HCT116 (cell line): ENCODE results near the gene BABAM2. TPM values are rescaled to one million over a fixed set of nuclear protein-coding genes. Genes with fewer than 3 reads are reported as not detected.

Experiments used
- ATAC-seq: fragments of 200-7000 bp; cut with Tn5 transposase; 2 replicates; pipeline ENCODE4 v1.9.1; 2020; ENCODE audit warnings: mild to moderate bottlenecking, moderate library complexity
- BruUV-seq: library from RNA; stranded (reverse); fragments of 400-500 nt; replicated peaks from 2 replicates; lab custom pipeline; 2021; lab: Mats Ljungman, UMichigan
- CTCF ChIA-PET: fragments of 300-600 bp; sonication (Branson Sonifier 250); formaldehyde crosslinking; loops from one replicate; lab custom pipeline; 2021; ENCODE audit warnings: antibody characterized with exemption; lab: Charles Lee
- POLR2A ChIA-PET: fragments of 300-600, 350-600 bp; sonication (Branson Sonifier 250); formaldehyde crosslinking; loops from one replicate; lab custom pipeline; 2021; ENCODE audit warnings: antibody characterized with exemption; lab: Charles Lee
- RAD21 ChIA-PET, 2 experiments: fragments of 300-600 bp; sonication (Branson Sonifier 250); formaldehyde crosslinking; loops; one replicate each; lab custom pipeline; 2023; ENCODE audit warnings: low total read pairs in 2 of 2; ENCODE audit not compliant: uncharacterized antibody in 2 of 2, unreplicated experiment in 2 of 2, low non-redundant PET in 1 of 2; lab: Charles Lee
- DNase-seq: peaks from one replicate; pipeline ENCODE4 v3.0.0-alpha.2; 2010; ENCODE audit warnings: low read depth, low spot score
- H2AFZ ChIP-seq: fragments of 200-600 bp; shearing (Covaris generic), sonication (generic); 2 replicates; pipeline ENCODE4 v1.6.1; 2017; ENCODE audit warnings: low read depth, mixed run types, mixed read lengths, antibody characterized with exemption, low read length; ENCODE audit not compliant: poor library complexity, severe bottlenecking
- H3K27ac ChIP-seq: 2 replicates; pipeline ENCODE4 v1.5.1; 2012; ENCODE audit warnings: low read depth, low read length
- H3K27me3 ChIP-seq: fragments of 200-600 bp; sonication (generic); 2 replicates; pipeline ENCODE4 v1.6.1; 2016; ENCODE audit warnings: mixed run types, low read length, mixed read lengths; ENCODE audit not compliant: insufficient read depth
- H3K36me3 ChIP-seq, 2 experiments: fragments of 200-500 bp in 1 of 2; fragments of 200-600 bp in 1 of 2; sonication (Bioruptor generic) in 1 of 2; sonication (generic) in 1 of 2; 2 replicates each; pipeline versions ENCODE4 v1.5.1 to v1.6.1; 2014 to 2016; ENCODE audit warnings: low read length in 2 of 2, inconsistent platforms in 1 of 2, mixed read lengths in 1 of 2, mixed run types in 1 of 2; ENCODE audit not compliant: insufficient read depth in 2 of 2, control insufficient read depth in 1 of 2
- H3K4me1 ChIP-seq, 2 experiments: fragments of 200-600 bp in 1 of 2; sonication (generic) in 1 of 2; 2 replicates each; pipeline versions ENCODE4 v1.5.1 to v1.6.1; 2012 to 2017; ENCODE audit warnings: low read length in 2 of 2, inconsistent platforms in 1 of 2, mild to moderate bottlenecking in 1 of 2, mixed read lengths in 1 of 2, mixed run types in 1 of 2, moderate library complexity in 1 of 2; ENCODE audit not compliant: insufficient read depth in 2 of 2, control insufficient read depth in 1 of 2
- H3K4me2 ChIP-seq: fragments of 200-600 bp; sonication (generic); 2 replicates; pipeline ENCODE4 v1.6.1; 2017; ENCODE audit warnings: mixed run types, low read length, mixed read lengths
- H3K4me3 ChIP-seq, 2 experiments: fragments of 200-600 bp in 1 of 2; sonication (generic) in 1 of 2; replicated peaks in 1 of 2; 2 replicates each; pipeline ENCODE4 v1.5.1; 2011 to 2016; ENCODE audit warnings: low read length in 2 of 2, control low read depth in 1 of 2, low read depth in 1 of 2, mild to moderate bottlenecking in 1 of 2, mixed read lengths in 1 of 2, mixed run types in 1 of 2
- H3K79me2 ChIP-seq: fragments of 200-600 bp; sonication (generic); 2 replicates; pipeline ENCODE4 v1.6.1; 2017; ENCODE audit warnings: mild to moderate bottlenecking, mixed run types, low read length, moderate library complexity, mixed read lengths; ENCODE audit not compliant: insufficient read depth
- H3K9ac ChIP-seq: fragments of 200-600 bp; sonication (generic); 2 replicates; pipeline ENCODE4 v1.6.1; 2016; ENCODE audit warnings: low read length, mixed read lengths
- H3K9me2 ChIP-seq: fragments of 200-600 bp; sonication (generic), shearing (Covaris generic); 2 replicates; pipeline ENCODE4 v1.6.1; 2017; ENCODE audit warnings: mixed run types, mild to moderate bottlenecking, moderate library complexity; ENCODE audit not compliant: insufficient read depth
- H3K9me3 ChIP-seq, 2 experiments: fragments of 200-500 bp in 1 of 2; fragments of 200-600 bp in 1 of 2; sonication (Bioruptor generic) in 1 of 2; sonication (generic) in 1 of 2; 2 replicates each; pipeline ENCODE4 v1.6.1; 2014 to 2017; ENCODE audit warnings: low read length in 2 of 2, mixed read lengths in 2 of 2, inconsistent platforms in 1 of 2, low read depth in 1 of 2, mild to moderate bottlenecking in 1 of 2, mixed run types in 1 of 2, moderate library complexity in 1 of 2; ENCODE audit not compliant: control insufficient read depth in 1 of 2, insufficient read depth in 1 of 2
- H4K20me1 ChIP-seq: fragments of 200-600 bp; sonication (generic), shearing (Covaris generic); 2 replicates; pipeline ENCODE4 v1.6.1; 2017; ENCODE audit warnings: mixed run types, mild to moderate bottlenecking, moderate library complexity; ENCODE audit not compliant: insufficient read depth
- ATF3 ChIP-seq: IDR thresholded peaks from 2 replicates; pipeline ENCODE4 v1.6.1; 2012
- ELF1 ChIP-seq: IDR thresholded peaks from 2 replicates; pipeline ENCODE4 v1.6.1; 2012; ENCODE audit warnings: low read depth, borderline replicate concordance
- EZH2phosphoT487 ChIP-seq: fragments of 200-600 bp; IDR thresholded peaks from 2 replicates; pipeline ENCODE4 v1.6.1; 2018; ENCODE audit warnings: antibody characterized with exemption, borderline replicate concordance
- FOSL1 ChIP-seq: IDR thresholded peaks from 2 replicates; pipeline ENCODE4 v1.6.1; 2012; ENCODE audit warnings: low read depth
- JUND ChIP-seq: IDR thresholded peaks from 2 replicates; pipeline ENCODE4 v1.6.1; 2012
- ZFX ChIP-seq: fragments of 450-650 bp; IDR thresholded peaks from 2 replicates; pipeline ENCODE4 v1.6.1; 2017
- ZNF274 ChIP-seq: fragments of 200-500 bp; sonication (Bioruptor generic); IDR thresholded peaks from 2 replicates; pipeline ENCODE4 v1.6.1; 2014; ENCODE audit warnings: mild to moderate bottlenecking, low read depth, low read length, inconsistent platforms
- intact Hi-C: fragments of 100-400 bp; cut with micrococcal nuclease; formaldehyde crosslinking; loops from 2 replicates; pipeline ENCODE4 v1.10.0; 2022
- total RNA-seq: library from RNA; stranded (reverse); gene quantifications from one replicate; pipeline ENCODE4 v1.2.1, GENCODE V29; 2021; ENCODE audit not compliant: unreplicated experiment
- TF ChIP-seq, protein P1 (sequence below): IDR thresholded peaks from 2 replicates; pipeline ENCODE4 v1.6.1; 2012
- TF ChIP-seq, protein P2 (sequence below), 3 experiments: fragments of 200-600 bp in 1 of 3; sonication (generic) in 1 of 3; IDR thresholded peaks in 2 of 3; conservative IDR thresholded peaks in 1 of 3; 2 replicates each; pipeline ENCODE4 v1.5.1; 2012 to 2017; ENCODE audit warnings: low read depth in 2 of 3, low read length in 2 of 3, antibody characterized with exemption in 1 of 3, borderline replicate concordance in 1 of 3, control low read depth in 1 of 3, mild to moderate bottlenecking in 1 of 3, mixed read lengths in 1 of 3, mixed run types in 1 of 3, moderate library complexity in 1 of 3; ENCODE audit not compliant: insufficient read depth in 1 of 3
- TF ChIP-seq, protein P3 (sequence below): IDR thresholded peaks from 2 replicates; pipeline ENCODE4 v1.6.1; 2011; ENCODE audit warnings: mild to moderate bottlenecking, low read length, moderate library complexity; ENCODE audit not compliant: insufficient replicate concordance; ENCODE audit errors: extremely low read depth

Gene BABAM2
- total RNA-seq, 1 experiment from 2014 or later, result 23.8 TPM

- Histone ChIP-seq H3K9me2 (no peaks in the 10 kb centered on the region), H3K27ac (no peak overlapping the region), H3K9ac (no peak overlapping the region), H3K4me2 (no peak overlapping the region), H3K36me3 (no peaks in the 10 kb centered on the region), H3K27me3 (no peaks in the 10 kb centered on the region), H3K79me2 (no peaks in the 10 kb centered on the region), H3K9me3 (no peaks in the 10 kb centered on the region), H3K4me3 (no peak overlapping the region), H4K20me1 (no peaks in the 10 kb centered on the region), H3K4me1 (peaks cover 12 to 21% of the 10 kb centered on the region in 2 experiments), H2AFZ (no peak overlapping the region)
- ChIA-PET RAD21 (no interaction called here), CTCF (no interaction called here), POLR2A (no interaction called here)
- intact Hi-C loops, result no loop called here
- BruUV-seq, result no TSS peak
- DNase-seq, result no peak
- TF ChIP-seq ZNF274, result no peak
- TF ChIP-seq, protein P1, sequence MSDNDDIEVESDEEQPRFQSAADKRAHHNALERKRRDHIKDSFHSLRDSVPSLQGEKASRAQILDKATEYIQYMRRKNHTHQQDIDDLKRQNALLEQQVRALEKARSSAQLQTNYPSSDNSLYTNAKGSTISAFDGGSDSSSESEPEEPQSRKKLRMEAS, result no peak
- no peak for TF ChIP-seq FOSL1
- TF ChIP-seq, protein P2, sequence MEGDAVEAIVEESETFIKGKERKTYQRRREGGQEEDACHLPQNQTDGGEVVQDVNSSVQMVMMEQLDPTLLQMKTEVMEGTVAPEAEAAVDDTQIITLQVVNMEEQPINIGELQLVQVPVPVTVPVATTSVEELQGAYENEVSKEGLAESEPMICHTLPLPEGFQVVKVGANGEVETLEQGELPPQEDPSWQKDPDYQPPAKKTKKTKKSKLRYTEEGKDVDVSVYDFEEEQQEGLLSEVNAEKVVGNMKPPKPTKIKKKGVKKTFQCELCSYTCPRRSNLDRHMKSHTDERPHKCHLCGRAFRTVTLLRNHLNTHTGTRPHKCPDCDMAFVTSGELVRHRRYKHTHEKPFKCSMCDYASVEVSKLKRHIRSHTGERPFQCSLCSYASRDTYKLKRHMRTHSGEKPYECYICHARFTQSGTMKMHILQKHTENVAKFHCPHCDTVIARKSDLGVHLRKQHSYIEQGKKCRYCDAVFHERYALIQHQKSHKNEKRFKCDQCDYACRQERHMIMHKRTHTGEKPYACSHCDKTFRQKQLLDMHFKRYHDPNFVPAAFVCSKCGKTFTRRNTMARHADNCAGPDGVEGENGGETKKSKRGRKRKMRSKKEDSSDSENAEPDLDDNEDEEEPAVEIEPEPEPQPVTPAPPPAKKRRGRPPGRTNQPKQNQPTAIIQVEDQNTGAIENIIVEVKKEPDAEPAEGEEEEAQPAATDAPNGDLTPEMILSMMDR (IDR thresholded peaks at IDR 0.05 in 2 of 3, conservative IDR thresholded peaks at IDR 0.05 in 1 of 3; ENCODE audit: borderline replicate concordance in 1 of 3, insufficient read depth in 1 of 3, low read depth in 2 of 3, low read length in 2 of 3), result no peak
- TF ChIP-seq ZFX, result no peak
- TF ChIP-seq, protein P3, sequence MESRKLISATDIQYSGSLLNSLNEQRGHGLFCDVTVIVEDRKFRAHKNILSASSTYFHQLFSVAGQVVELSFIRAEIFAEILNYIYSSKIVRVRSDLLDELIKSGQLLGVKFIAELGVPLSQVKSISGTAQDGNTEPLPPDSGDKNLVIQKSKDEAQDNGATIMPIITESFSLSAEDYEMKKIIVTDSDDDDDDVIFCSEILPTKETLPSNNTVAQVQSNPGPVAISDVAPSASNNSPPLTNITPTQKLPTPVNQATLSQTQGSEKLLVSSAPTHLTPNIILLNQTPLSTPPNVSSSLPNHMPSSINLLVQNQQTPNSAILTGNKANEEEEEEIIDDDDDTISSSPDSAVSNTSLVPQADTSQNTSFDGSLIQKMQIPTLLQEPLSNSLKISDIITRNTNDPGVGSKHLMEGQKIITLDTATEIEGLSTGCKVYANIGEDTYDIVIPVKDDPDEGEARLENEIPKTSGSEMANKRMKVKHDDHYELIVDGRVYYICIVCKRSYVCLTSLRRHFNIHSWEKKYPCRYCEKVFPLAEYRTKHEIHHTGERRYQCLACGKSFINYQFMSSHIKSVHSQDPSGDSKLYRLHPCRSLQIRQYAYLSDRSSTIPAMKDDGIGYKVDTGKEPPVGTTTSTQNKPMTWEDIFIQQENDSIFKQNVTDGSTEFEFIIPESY, result no peak
- no peak for TF ChIP-seq ELF1
- TF ChIP-seq JUND, result no peak
- TF ChIP-seq EZH2phosphoT487, result no peak
- TF ChIP-seq ATF3, result no peak
- ATAC-seq, result no peak
These were observed 391.2 kb downstream of the BABAM2 start for GRCh38 chr2:28281739-28282138.
